GM12873 (cell line): ENCODE results near the gene MAPK11.

Experiments used
- TF ChIP-seq, protein P1 (sequence below): IDR thresholded peaks from 2 replicates; pipeline ENCODE4 v1.5.1; 2012; ENCODE audit warnings: low read depth, mild to moderate bottlenecking, moderate library complexity, low read length, control low read depth; ENCODE audit not compliant: insufficient read depth; ENCODE audit errors: missing control alignments

Gene MAPK11

GRCh38 chr22:50311606-50312351, 41.6 kb upstream of the MAPK11 start:
- TF ChIP-seq, protein P1, sequence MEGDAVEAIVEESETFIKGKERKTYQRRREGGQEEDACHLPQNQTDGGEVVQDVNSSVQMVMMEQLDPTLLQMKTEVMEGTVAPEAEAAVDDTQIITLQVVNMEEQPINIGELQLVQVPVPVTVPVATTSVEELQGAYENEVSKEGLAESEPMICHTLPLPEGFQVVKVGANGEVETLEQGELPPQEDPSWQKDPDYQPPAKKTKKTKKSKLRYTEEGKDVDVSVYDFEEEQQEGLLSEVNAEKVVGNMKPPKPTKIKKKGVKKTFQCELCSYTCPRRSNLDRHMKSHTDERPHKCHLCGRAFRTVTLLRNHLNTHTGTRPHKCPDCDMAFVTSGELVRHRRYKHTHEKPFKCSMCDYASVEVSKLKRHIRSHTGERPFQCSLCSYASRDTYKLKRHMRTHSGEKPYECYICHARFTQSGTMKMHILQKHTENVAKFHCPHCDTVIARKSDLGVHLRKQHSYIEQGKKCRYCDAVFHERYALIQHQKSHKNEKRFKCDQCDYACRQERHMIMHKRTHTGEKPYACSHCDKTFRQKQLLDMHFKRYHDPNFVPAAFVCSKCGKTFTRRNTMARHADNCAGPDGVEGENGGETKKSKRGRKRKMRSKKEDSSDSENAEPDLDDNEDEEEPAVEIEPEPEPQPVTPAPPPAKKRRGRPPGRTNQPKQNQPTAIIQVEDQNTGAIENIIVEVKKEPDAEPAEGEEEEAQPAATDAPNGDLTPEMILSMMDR: no peak

GRCh38 chr22:50310949-50311444, 40.8 kb upstream of the MAPK11 start:
- TF ChIP-seq, protein P1: no peak

- TF ChIP-seq, protein P1: no peak
Observed at GRCh38 chr22:50310031-50310722, 40.0 kb upstream of the MAPK11 start.

- TF ChIP-seq, protein P1: no peak
Observed at GRCh38 chr22:50309601-50309991, 39.4 kb upstream of the MAPK11 start.

GRCh38 chr22:50308986-50309600, 38.9 kb upstream of the MAPK11 start:
- TF ChIP-seq, protein P1: no peak

DNA sequence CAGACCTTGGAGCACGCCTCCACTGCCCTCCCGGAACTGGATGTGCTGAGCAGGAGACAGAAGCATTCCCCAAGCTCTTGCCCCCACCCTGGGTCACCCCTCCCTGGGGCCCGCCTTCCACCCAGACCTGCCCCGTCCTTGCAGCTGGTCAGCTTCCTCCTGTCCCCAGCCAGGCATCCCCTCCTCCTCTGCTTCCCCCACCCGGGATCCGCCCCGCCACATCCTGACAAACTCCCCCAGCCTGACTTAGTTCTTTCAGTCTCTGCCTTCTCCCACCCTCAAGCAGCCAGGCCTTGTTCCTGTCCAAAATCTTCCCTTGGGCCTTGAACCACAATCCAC, 38.4 kb upstream of the MAPK11 start:
- TF ChIP-seq, protein P1: no peak
